Endothelial cell of umbilical vein (primary cell): ENCODE results near the gene CTBS. TPM values are rescaled to one million over a fixed set of nuclear protein-coding genes. Genes with fewer than 3 reads are reported as not detected.

ENCODE experiments used
- BruUV-seq: library from RNA; stranded (reverse); fragments of 400-500 nt; replicated peaks from 2 replicates; lab custom pipeline; 2021; lab: Mats Ljungman, UMichigan
- CTCF ChIA-PET: fragments of 300-600, 350-600 bp; sonication (Branson Sonifier 250); formaldehyde crosslinking; loops from one replicate; lab custom pipeline; 2021; ENCODE audit warnings: antibody characterized with exemption, inconsistent platforms; lab: Charles Lee
- POLR2A ChIA-PET: fragments of 300-600, 350-600 bp; sonication (Branson Sonifier 250); formaldehyde crosslinking; loops from one replicate; lab custom pipeline; 2021; ENCODE audit warnings: antibody characterized with exemption, inconsistent platforms; lab: Charles Lee
- DNase-seq: peaks from one replicate; pipeline ENCODE4 v3.0.0-alpha.2; 2011; ENCODE audit warnings: low read depth, low spot score
- FAIRE-seq: peaks from 2 replicates; lab custom pipeline; 2011; peaks lifted over from hg19 to GRCh38; lab: Jason Lieb, UNC
- H2AFZ ChIP-seq: 2 replicates; pipeline ENCODE4 v1.6.0; 2012; ENCODE audit warnings: low read depth, low read length, control low read depth, inconsistent platforms
- H3K27ac ChIP-seq: 2 replicates; pipeline ENCODE4 v1.5.1; 2011; ENCODE audit warnings: low read depth, mild to moderate bottlenecking, control low read depth, low read length, moderate library complexity; ENCODE audit not compliant: insufficient read depth
- H3K27me3 ChIP-seq, 2 experiments: 2 replicates each; pipeline versions ENCODE4 v1.6.0 to v1.6.1; 2011; ENCODE audit warnings: low read length in 2 of 2, mixed read lengths in 1 of 2; ENCODE audit not compliant: control insufficient read depth in 2 of 2, insufficient read depth in 2 of 2
- H3K36me3 ChIP-seq, 2 experiments: 2 replicates in 1 of 2; 3 replicates in 1 of 2; pipeline ENCODE4 v1.5.1; 2011; ENCODE audit warnings: low read length in 2 of 2, mild to moderate bottlenecking in 1 of 2, moderate library complexity in 1 of 2; ENCODE audit not compliant: control insufficient read depth in 2 of 2, insufficient read depth in 2 of 2; ENCODE audit errors: extremely low read depth in 1 of 2
- H3K4me1 ChIP-seq: 3 replicates; pipeline ENCODE4 v1.5.1; 2011; ENCODE audit warnings: mild to moderate bottlenecking, low read length; ENCODE audit not compliant: control insufficient read depth, insufficient read depth; ENCODE audit errors: extremely low read depth
- H3K4me2 ChIP-seq: 2 replicates; pipeline ENCODE4 v1.6.1; 2011; ENCODE audit warnings: low read length, control low read depth, mixed read lengths; ENCODE audit not compliant: insufficient read depth
- H3K4me3 ChIP-seq, 3 experiments: fragments of 200-600 bp in 1 of 3; sonication (generic), shearing (Covaris generic) in 1 of 3; replicated peaks in 1 of 3; 2 replicates each; pipeline ENCODE4 v1.5.1; 2011 to 2016; ENCODE audit warnings: control low read depth in 3 of 3, low read length in 3 of 3, mild to moderate bottlenecking in 2 of 3, inconsistent platforms in 1 of 3, low read depth in 1 of 3, moderate library complexity in 1 of 3; ENCODE audit not compliant: insufficient read depth in 1 of 3
- H3K79me2 ChIP-seq: 2 replicates; pipeline ENCODE4 v1.6.0; 2012; ENCODE audit warnings: low read length, inconsistent platforms; ENCODE audit not compliant: control insufficient read depth, insufficient read depth
- H3K9ac ChIP-seq: replicated peaks from 2 replicates; pipeline ENCODE3; 2011; ENCODE audit warnings: low read length, control low read depth; ENCODE audit not compliant: insufficient read depth; ENCODE audit errors: extremely low read depth
- H3K9me1 ChIP-seq: replicated peaks from 3 replicates; pipeline ENCODE4 v1.6.0; 2011; ENCODE audit warnings: mild to moderate bottlenecking, low read length; ENCODE audit not compliant: control insufficient read depth, insufficient read depth; ENCODE audit errors: extremely low read depth
- H3K9me3 ChIP-seq: replicated peaks from 2 replicates; pipeline ENCODE4 v1.5.1; 2012; ENCODE audit warnings: low read length, inconsistent platforms; ENCODE audit not compliant: control insufficient read depth, insufficient read depth
- H4K20me1 ChIP-seq: replicated peaks from 2 replicates; pipeline ENCODE3; 2011; ENCODE audit warnings: mild to moderate bottlenecking, low read length; ENCODE audit not compliant: control insufficient read depth, insufficient read depth; ENCODE audit errors: extremely low read depth
- GATA2 ChIP-seq: IDR thresholded peaks from 2 replicates; pipeline ENCODE4 v1.7.0; 2011; ENCODE audit warnings: low read depth, mild to moderate bottlenecking, moderate library complexity, mixed read lengths, low read length; ENCODE audit not compliant: insufficient read length, insufficient read depth
- JUN ChIP-seq: IDR thresholded peaks from 2 replicates; pipeline ENCODE4 v1.6.1; 2011; ENCODE audit warnings: borderline replicate concordance, low read depth; ENCODE audit not compliant: insufficient read length, insufficient read depth
- MYC ChIP-seq: IDR thresholded peaks from one replicate; pipeline ENCODE4 v1.6.1; 2011; ENCODE audit warnings: mild to moderate bottlenecking, low read depth, low read length
- POLR2A ChIP-seq: IDR thresholded peaks from 2 replicates; pipeline ENCODE4 v1.6.1; 2012; ENCODE audit warnings: low read depth, mild to moderate bottlenecking, control low read depth, low read length
- dilution Hi-C: fragments of 300-500 bp; cut with MboI; formaldehyde crosslinking; loops from one replicate; pipeline ENCODE4 v1.15.0; 2019; ENCODE audit warnings: low sequenced_read_pairs; ENCODE audit not compliant: extremely low pct_ligation_motif_present
- intact Hi-C: fragments of 100-400 bp; cut with micrococcal nuclease; formaldehyde crosslinking; loops from one replicate; pipeline ENCODE4 v1.10.0; 2022
- polyA plus RNA-seq, 4 experiments: library from polyadenylated mRNA; depleted of rRNA in 3 of 4; stranded (reverse) in 3 of 4; unstranded in 1 of 4; fragments of >200 nt; gene quantifications; 2 replicates each; pipeline versions ENCODE4 v1.2.1 to v1.2.3, GENCODE V29; 2011 to 2012; ENCODE audit warnings: missing spikeins in 1 of 4
- total RNA-seq: library from RNA; stranded (reverse); gene quantifications from 2 replicates; pipeline ENCODE4 v1.2.3, GENCODE V29; 2021
- TF ChIP-seq, protein P1 (sequence below): IDR thresholded peaks from 2 replicates; pipeline ENCODE4 v1.6.1; 2011; ENCODE audit not compliant: insufficient read depth, insufficient read length
- TF ChIP-seq, protein P2 (sequence below), 2 donors: IDR thresholded peaks; 1 replicate in 1 of 2; 2 replicates in 1 of 2; pipeline ENCODE4 v1.5.1; 2011; ENCODE audit warnings: low read length in 2 of 2, mild to moderate bottlenecking in 2 of 2, moderate library complexity in 2 of 2, control low read depth in 1 of 2, inconsistent platforms in 1 of 2, low read depth in 1 of 2; ENCODE audit not compliant: insufficient read depth in 1 of 2; ENCODE audit errors: extremely low read depth in 1 of 2

Gene CTBS
- total and polyA plus RNA-seq, 2 donors (not counting 3 experiments of a cell fraction or from before 2014, with no cell fraction given), result 11.4 to 14.3 TPM

DNA sequence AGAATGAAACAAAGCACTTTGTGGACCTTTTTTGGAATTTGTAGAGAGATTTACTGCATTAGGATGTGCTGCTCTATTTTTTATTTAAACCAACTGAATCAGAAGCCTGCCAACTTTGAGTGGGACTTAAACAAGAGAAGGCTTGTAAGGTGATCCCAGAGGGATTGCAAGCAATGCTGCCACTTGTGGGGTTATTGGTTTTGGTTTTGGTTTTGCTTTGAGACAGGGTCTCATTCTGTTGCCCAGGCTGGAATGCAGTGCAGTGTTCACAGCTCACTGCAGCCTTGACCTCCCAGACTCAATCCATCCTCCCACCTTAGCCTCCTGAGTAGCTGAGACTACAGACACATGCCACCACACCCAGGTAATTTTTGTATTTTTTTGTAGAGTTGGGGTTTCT is 35.6 kb downstream of the CTBS start:
- Histone ChIP-seq H3K4me2 (no peak overlapping the region), H3K27ac (no peak overlapping the region), H3K79me2 (no peaks in the 10 kb centered on the region), H4K20me1 (no peaks in the 10 kb centered on the region), H2AFZ (no peak overlapping the region), H3K36me3 (no peaks in the 10 kb centered on the region), H3K9ac (no peak overlapping the region), H3K27me3 (no peaks in the 10 kb centered on the region), H3K9me3 (no peaks in the 10 kb centered on the region), H3K4me3 (no peak overlapping the region), H3K4me1 (no peaks in the 10 kb centered on the region), H3K9me1 (no peaks in the 10 kb centered on the region)
- POLR2A ChIA-PET, result no interaction called here
- intact Hi-C loops (no loop called here), dilution Hi-C loops (no loop called here)
- CTCF ChIA-PET, result interaction anchor here (1.1 kb wide), 1 partner anchor 16 kb away, joined by 3 read pairs; no protein-coding TSS in a partner anchor
- DNase-seq (no peak), FAIRE-seq (no peak)
- BruUV-seq, result no TSS peak
- TF ChIP-seq POLR2A (no peak), JUN (no peak), GATA2 (no peak), MYC (no peak)
- TF ChIP-seq, protein P1, sequence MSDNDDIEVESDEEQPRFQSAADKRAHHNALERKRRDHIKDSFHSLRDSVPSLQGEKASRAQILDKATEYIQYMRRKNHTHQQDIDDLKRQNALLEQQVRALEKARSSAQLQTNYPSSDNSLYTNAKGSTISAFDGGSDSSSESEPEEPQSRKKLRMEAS, result no peak
- TF ChIP-seq, protein P2, sequence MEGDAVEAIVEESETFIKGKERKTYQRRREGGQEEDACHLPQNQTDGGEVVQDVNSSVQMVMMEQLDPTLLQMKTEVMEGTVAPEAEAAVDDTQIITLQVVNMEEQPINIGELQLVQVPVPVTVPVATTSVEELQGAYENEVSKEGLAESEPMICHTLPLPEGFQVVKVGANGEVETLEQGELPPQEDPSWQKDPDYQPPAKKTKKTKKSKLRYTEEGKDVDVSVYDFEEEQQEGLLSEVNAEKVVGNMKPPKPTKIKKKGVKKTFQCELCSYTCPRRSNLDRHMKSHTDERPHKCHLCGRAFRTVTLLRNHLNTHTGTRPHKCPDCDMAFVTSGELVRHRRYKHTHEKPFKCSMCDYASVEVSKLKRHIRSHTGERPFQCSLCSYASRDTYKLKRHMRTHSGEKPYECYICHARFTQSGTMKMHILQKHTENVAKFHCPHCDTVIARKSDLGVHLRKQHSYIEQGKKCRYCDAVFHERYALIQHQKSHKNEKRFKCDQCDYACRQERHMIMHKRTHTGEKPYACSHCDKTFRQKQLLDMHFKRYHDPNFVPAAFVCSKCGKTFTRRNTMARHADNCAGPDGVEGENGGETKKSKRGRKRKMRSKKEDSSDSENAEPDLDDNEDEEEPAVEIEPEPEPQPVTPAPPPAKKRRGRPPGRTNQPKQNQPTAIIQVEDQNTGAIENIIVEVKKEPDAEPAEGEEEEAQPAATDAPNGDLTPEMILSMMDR (IDR thresholded peaks at IDR 0.05; ENCODE audit: extremely low read depth in 1 of 2, insufficient read depth in 1 of 2, low read depth in 1 of 2, low read length in 2 of 2), result no peak

DNA sequence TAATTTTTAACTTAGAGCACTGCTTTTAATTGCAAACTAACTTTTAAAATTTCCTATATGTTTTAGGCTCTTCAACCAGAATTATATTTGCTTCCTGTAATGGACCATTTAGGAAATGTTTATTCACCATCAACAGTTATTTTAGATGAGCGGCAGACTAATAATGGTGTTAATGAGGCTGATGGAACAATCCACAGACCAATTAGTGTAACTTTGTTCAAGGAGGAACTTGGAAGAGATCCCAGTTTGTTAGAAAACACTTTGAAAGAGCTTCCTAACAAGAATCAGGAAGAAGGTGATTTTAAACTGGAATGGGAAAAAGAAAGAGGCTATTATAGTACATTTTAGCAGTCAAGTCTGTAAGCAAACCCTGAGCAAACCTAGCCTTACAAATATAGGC is 48.5 kb downstream of the CTBS start:
- no peaks in the 10 kb centered on the region for H4K20me1 ChIP-seq
- no peaks in the 10 kb centered on the region for H3K79me2 ChIP-seq
- no TSS peak for BruUV-seq
- H3K9me1 ChIP-seq, result no peaks in the 10 kb centered on the region
- TF ChIP-seq POLR2A (no peak), MYC (no peak)
- H3K4me3 ChIP-seq, result no peak overlapping the region
- POLR2A ChIA-PET, result no interaction called here
- H3K27me3 ChIP-seq, result no peaks in the 10 kb centered on the region
- FAIRE-seq (no peak), DNase-seq (no peak)
- H2AFZ ChIP-seq, result no peak overlapping the region
- H3K9me3 ChIP-seq, result no peaks in the 10 kb centered on the region
- no peaks in the 10 kb centered on the region for H3K4me1 ChIP-seq
- dilution Hi-C loops, result no loop called here
- H3K9ac ChIP-seq, result no peak overlapping the region
- no peaks in the 10 kb centered on the region for H3K36me3 ChIP-seq
- intact Hi-C loops, result no loop called here
- CTCF ChIA-PET, result interaction anchor here (1.6 kb wide), 1 partner anchor 37 kb away, joined by 3 read pairs; no protein-coding TSS in a partner anchor
- no peak overlapping the region for H3K27ac ChIP-seq
- H3K4me2 ChIP-seq, result no peak overlapping the region
